ENCODE measurements around the gene PKP4. TPM values are rescaled to one million over a fixed set of nuclear protein-coding genes. Genes with fewer than 3 reads are reported as not detected.

PKP4 gene
- total RNA-seq: 100 to 1,000 TPM in 2 of 4 donors, 10 to 100 TPM in 2; 58.2 to 115 (median 89.9) TPM

DNA sequence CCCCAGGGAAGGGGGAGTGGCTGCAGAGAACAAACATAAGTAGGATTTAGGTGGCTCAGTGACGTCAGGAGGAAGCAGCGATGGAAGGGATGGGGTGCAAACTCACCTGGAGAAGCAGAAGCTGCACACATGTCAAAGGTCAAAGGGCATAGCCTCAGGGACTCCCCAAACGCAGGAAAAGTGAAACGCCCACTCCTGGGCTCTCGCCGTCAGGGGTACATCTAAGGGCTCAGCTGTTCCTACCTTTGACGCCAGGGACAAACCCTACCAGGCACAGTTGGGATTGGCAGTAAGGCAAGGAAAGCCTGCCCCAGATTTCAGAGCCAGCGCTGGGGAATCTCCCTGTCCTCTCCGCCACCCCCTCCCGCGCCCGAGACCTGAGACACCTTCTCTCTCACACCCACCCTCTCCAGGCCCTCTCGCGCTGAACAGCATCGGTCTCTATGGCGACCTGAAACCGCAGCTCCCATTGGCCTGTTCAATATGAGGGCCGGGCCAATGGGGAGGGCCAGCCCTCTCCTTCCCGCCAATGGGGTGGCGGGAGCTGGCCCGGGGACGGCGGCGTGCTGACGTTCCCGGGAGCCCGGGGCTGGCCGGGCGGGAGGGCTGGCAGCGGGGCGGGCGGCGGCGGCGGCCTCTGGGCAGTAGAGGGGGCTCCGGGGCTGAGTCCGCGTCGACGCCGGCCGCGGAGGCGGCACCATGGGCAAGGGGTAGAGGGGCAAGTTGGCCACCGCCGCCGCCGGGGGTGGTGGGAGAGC is at the start of gene PKP4, which contains the start of gene CCDC148:
TSS of gene PKP4 (plus strand) at position 644 of the 758 bp plus-strand sequence. CDS start 76,233 bp downstream, outside the sequence.
TSS of gene CCDC148 (minus strand) at position 445 of the 758 bp plus-strand sequence. CDS start at position 131, 314 bp downstream.
- no peaks in the 10 kb centered on the region for H3K36me3 ChIP-seq
- peak within 1 kb of the TSS; percentile 87 to 90 for H3K4me3 ChIP-seq
- peak within 1 kb of the TSS; percentile 82 to 97 (median 96) for H3K27ac ChIP-seq
- H3K9me3 ChIP-seq: no peaks in the 10 kb centered on the region
- TF ChIP-seq POLR2A (IDR thresholded peaks at IDR 0.05) (peak; percentile 38 to 48), EP300 (IDR thresholded peaks at IDR 0.05) (no peak), POLR2AphosphoS5 (IDR thresholded peaks at IDR 0.05) (peak; percentile 17)
- TF ChIP-seq, protein P1, sequence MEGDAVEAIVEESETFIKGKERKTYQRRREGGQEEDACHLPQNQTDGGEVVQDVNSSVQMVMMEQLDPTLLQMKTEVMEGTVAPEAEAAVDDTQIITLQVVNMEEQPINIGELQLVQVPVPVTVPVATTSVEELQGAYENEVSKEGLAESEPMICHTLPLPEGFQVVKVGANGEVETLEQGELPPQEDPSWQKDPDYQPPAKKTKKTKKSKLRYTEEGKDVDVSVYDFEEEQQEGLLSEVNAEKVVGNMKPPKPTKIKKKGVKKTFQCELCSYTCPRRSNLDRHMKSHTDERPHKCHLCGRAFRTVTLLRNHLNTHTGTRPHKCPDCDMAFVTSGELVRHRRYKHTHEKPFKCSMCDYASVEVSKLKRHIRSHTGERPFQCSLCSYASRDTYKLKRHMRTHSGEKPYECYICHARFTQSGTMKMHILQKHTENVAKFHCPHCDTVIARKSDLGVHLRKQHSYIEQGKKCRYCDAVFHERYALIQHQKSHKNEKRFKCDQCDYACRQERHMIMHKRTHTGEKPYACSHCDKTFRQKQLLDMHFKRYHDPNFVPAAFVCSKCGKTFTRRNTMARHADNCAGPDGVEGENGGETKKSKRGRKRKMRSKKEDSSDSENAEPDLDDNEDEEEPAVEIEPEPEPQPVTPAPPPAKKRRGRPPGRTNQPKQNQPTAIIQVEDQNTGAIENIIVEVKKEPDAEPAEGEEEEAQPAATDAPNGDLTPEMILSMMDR (IDR thresholded peaks at IDR 0.05): peak in 3 of 4 experiments; percentile 30 to 46 (median 42)
- H3K4me1 ChIP-seq: peaks cover 0 to 42% (median 9%) of the 10 kb centered on the region in 3 donors
- no peaks in the 10 kb centered on the region for H3K27me3 ChIP-seq
- 0% methylated on average over 2 to 7 of the region's 48 CpGs for WGBS, 2 donors (ENCODE audit: low coverage in 1 of 2)
- peak; percentile 95 for ATAC-seq

DNA sequence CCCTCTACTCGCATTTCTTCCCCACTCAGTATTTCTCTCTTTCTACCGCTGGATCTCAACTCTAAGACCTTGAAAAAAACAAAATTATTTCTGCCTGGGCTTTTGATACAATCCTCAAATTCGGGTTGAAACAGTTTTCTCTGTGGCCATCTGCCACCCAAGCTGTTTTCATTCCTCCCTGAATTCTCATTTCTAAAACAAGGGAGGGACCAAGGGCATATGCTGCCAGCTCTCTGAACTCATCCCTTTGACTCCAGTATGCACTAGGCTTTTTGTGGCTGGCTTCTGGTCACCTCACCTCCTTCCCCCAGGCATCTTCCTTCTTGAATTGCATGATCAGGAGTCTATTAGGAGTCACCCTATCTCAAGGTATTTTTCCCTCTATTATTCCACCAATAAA is 49.7 kb upstream of the PKP4 start:
- whole genome bisulfite sequencing, 2 donors (ENCODE audit: low coverage in 1 of 2): 68 to 77% methylated on average over 3 of the region's 3 CpGs
- H3K4me1 ChIP-seq: peaks cover 0 to 13% (median 0%) of the 10 kb centered on the region in 3 donors

GRCh38 chr2:158410132-158410531 is 46.6 kb upstream of the PKP4 start:
- ATAC-seq: no peak
- peaks cover 0 to 8% (median 5%) of the 10 kb centered on the region in 3 donors for H3K4me1 ChIP-seq
- no peak overlapping the region for H3K27ac ChIP-seq
- H3K4me3 ChIP-seq: no peak overlapping the region
- no peaks in the 10 kb centered on the region for H3K27me3 ChIP-seq
- H3K9me3 ChIP-seq: peaks cover 0 to 13% (median 0%) of the 10 kb centered on the region in 3 donors
- WGBS, 2 donors (ENCODE audit: low coverage in 1 of 2): 100% methylated on average over 1 of the region's 1 CpG
- TF ChIP-seq POLR2A (IDR thresholded peaks at IDR 0.05): no peak
- TF ChIP-seq EP300 (IDR thresholded peaks at IDR 0.05): no peak
- TF ChIP-seq, protein P1 (IDR thresholded peaks at IDR 0.05): no peak
- no peak for TF ChIP-seq POLR2AphosphoS5 (IDR thresholded peaks at IDR 0.05)
- H3K36me3 ChIP-seq: no peaks in the 10 kb centered on the region

More for the DNA sequence above, 49.7 kb upstream of the PKP4 start:
- Histone ChIP-seq H3K4me3 (no peak overlapping the region), H3K27ac (no peak overlapping the region), H3K27me3 (no peaks in the 10 kb centered on the region), H3K36me3 (no peaks in the 10 kb centered on the region), H3K9me3 (peaks cover 0 to 13% (median 0%) of the 10 kb centered on the region in 3 donors)
- no peak for ATAC-seq
- TF ChIP-seq POLR2A (IDR thresholded peaks at IDR 0.05) (no peak), EP300 (IDR thresholded peaks at IDR 0.05) (no peak), POLR2AphosphoS5 (IDR thresholded peaks at IDR 0.05) (no peak)
- TF ChIP-seq, protein P1 (IDR thresholded peaks at IDR 0.05): no peak

GRCh38 chr2:158411748-158412147 is 45.0 kb upstream of the PKP4 start:
- Histone ChIP-seq H3K4me1 (peaks cover 0 to 8% (median 5%) of the 10 kb centered on the region in 3 donors), H3K36me3 (no peaks in the 10 kb centered on the region), H3K27me3 (no peaks in the 10 kb centered on the region), H3K9me3 (peaks cover 0 to 25% (median 0%) of the 10 kb centered on the region in 3 donors), H3K27ac (no peak overlapping the region), H3K4me3 (no peak overlapping the region)
- TF ChIP-seq POLR2AphosphoS5 (IDR thresholded peaks at IDR 0.05) (no peak), EP300 (IDR thresholded peaks at IDR 0.05) (no peak), POLR2A (IDR thresholded peaks at IDR 0.05) (no peak)
- TF ChIP-seq, protein P1 (IDR thresholded peaks at IDR 0.05): no peak
- ATAC-seq: no peak
